NCI-H1092 (cell line): ENCODE measurements around the gene DNER.
"Not testable (repeated sequence)": the region's sequence is repeated elsewhere in the genome, so short reads cannot be mapped to it uniquely, and the experiment has no call there.

ENCODE experiments used
- DNase-seq: peaks from one replicate; lab custom pipeline; 2025; lab: John Stamatoyannopoulos, UW

Gene DNER

GRCh38 chr2:229388731-229389130 is 325.6 kb downstream of the DNER start:
- DNase-seq, result no peak

GRCh38 chr2:229387866-229388265 is 326.5 kb downstream of the DNER start:
- no peak for DNase-seq

GRCh38 chr2:229380101-229380625 is 334.2 kb downstream of the DNER start:
- no peak for DNase-seq

- DNase-seq, result no peak
These were observed 336.0 kb downstream of the DNER start for GRCh38 chr2:229378386-229378785.

- DNase-seq, result no peak
These were observed 337.5 kb downstream of the DNER start for GRCh38 chr2:229376866-229377265.

GRCh38 chr2:229375251-229375650 is 339.1 kb downstream of the DNER start:
- no peak for DNase-seq

GRCh38 chr2:229373311-229373710 is 341.0 kb downstream of the DNER start:
- not testable (repeated sequence) for DNase-seq

GRCh38 chr2:229372207-229372606 is 342.1 kb downstream of the DNER start:
- no peak for DNase-seq

- no peak for DNase-seq
These were observed 343.3 kb downstream of the DNER start for GRCh38 chr2:229371086-229371485.

GRCh38 chr2:229370509-229370908 is 343.8 kb downstream of the DNER start:
- DNase-seq, result no peak

- DNase-seq, result no peak
These were observed 351.1 kb downstream of the DNER start for GRCh38 chr2:229363185-229363814.

GRCh38 chr2:229350883-229351282 is 363.5 kb downstream of the DNER start:
- DNase-seq, result no peak

- no peak for DNase-seq
These were observed 364.1 kb downstream of the DNER start for GRCh38 chr2:229350117-229350805.

GRCh38 chr2:229348128-229348527 is 366.2 kb downstream of the DNER start:
- no peak for DNase-seq

GRCh38 chr2:229346816-229347540 is 367.4 kb downstream of the DNER start:
- no peak for DNase-seq

GRCh38 chr2:229344955-229345354 is 369.4 kb downstream of the DNER start:
- no peak for DNase-seq

GRCh38 chr2:229344151-229344551 is 370.2 kb downstream of the DNER start:
- DNase-seq, result no peak

- DNase-seq, result no peak
These were observed 370.7 kb downstream of the DNER start for GRCh38 chr2:229343661-229344060.

- no peak for DNase-seq
These were observed 372.0 kb downstream of the DNER start for GRCh38 chr2:229342376-229342775.

- no peak for DNase-seq
These were observed 374.1 kb downstream of the DNER start for GRCh38 chr2:229340086-229340760.

- no peak for DNase-seq
These were observed 374.7 kb downstream of the DNER start for GRCh38 chr2:229339618-229340017.

GRCh38 chr2:229339171-229339570 is 375.2 kb downstream of the DNER start:
- not testable (repeated sequence) for DNase-seq
